IMR-90 (cell line): ENCODE data around the gene HNRNPAB. TPM values are rescaled to one million over a fixed set of nuclear protein-coding genes. Genes with fewer than 3 reads are reported as not detected.

Experiments used
- ATAC-seq: fragments of 200-7000 bp; cut with Tn5 transposase; 2 replicates; pipeline ENCODE4 v1.9.1; 2020; ENCODE audit warnings: low read depth, mild to moderate bottlenecking, moderate library complexity
- BruUV-seq: library from RNA; stranded (reverse); fragments of 400-500 nt; replicated peaks from 2 replicates; lab custom pipeline; 2021; lab: Mats Ljungman, UMichigan
- CTCF ChIA-PET: fragments of 300-600 bp; formaldehyde crosslinking; extraction: SDS; loops from one replicate; lab custom pipeline; 2021; ENCODE audit warnings: antibody characterized with exemption; lab: Yijun Ruan, JAX
- POLR2A ChIA-PET: fragments of 300-600 bp; sonication (Branson Sonifier 250); formaldehyde crosslinking; loops from one replicate; lab custom pipeline; 2022; ENCODE audit warnings: antibody characterized with exemption; ENCODE audit not compliant: unreplicated experiment; lab: Charles Lee
- DNase-seq: peaks from one replicate; pipeline ENCODE4 v3.0.0; 2013
- H2AFZ ChIP-seq: replicated peaks from 2 replicates; pipeline ENCODE3; 2013; ENCODE audit warnings: low read length, mild to moderate bottlenecking; ENCODE audit not compliant: poor library complexity
- H2AK5ac ChIP-seq: 2 replicates; pipeline ENCODE4 v1.6.1; 2013; ENCODE audit warnings: low read depth, low read length, inconsistent platforms
- H2AK9ac ChIP-seq: replicated peaks from 2 replicates; pipeline ENCODE3; 2013; ENCODE audit warnings: mild to moderate bottlenecking, low read depth, low read length, moderate library complexity; ENCODE audit not compliant: poor library complexity
- H2BK120ac ChIP-seq: 2 replicates; pipeline ENCODE4 v1.6.1; 2013; ENCODE audit warnings: low read depth, low read length, inconsistent platforms
- H2BK15ac ChIP-seq: 3 replicates; pipeline ENCODE4 v1.6.1; 2013; ENCODE audit warnings: low read depth, low read length, inconsistent platforms
- H2BK20ac ChIP-seq: 2 replicates; pipeline ENCODE4 v1.6.1; 2013; ENCODE audit warnings: low read depth, mild to moderate bottlenecking, inconsistent platforms, low read length, moderate library complexity
- H2BK5ac ChIP-seq: 2 replicates; pipeline ENCODE4 v1.6.1; 2013; ENCODE audit warnings: mild to moderate bottlenecking, low read depth, low read length, inconsistent platforms; ENCODE audit not compliant: poor library complexity, severe bottlenecking
- H3K14ac ChIP-seq: replicated peaks from 2 replicates; pipeline ENCODE4 v1.6.1; 2013; ENCODE audit warnings: low read depth, low read length, inconsistent platforms
- H3K18ac ChIP-seq: 2 replicates; pipeline ENCODE4 v1.6.1; 2013; ENCODE audit warnings: low read depth, low read length, control low read depth
- H3K23ac ChIP-seq: 2 replicates; pipeline ENCODE4 v1.6.1; 2013; ENCODE audit warnings: low read depth, low read length, inconsistent platforms
- H3K27ac ChIP-seq: 2 replicates; pipeline ENCODE4 v1.5.1; 2013; ENCODE audit warnings: mild to moderate bottlenecking, control low read depth, low read length; ENCODE audit not compliant: insufficient read depth
- H3K27me3 ChIP-seq: 2 replicates; pipeline ENCODE4 v1.6.1; 2013; ENCODE audit warnings: low read length; ENCODE audit not compliant: control insufficient read depth, insufficient read depth
- H3K36me3 ChIP-seq: 2 replicates; pipeline ENCODE4 v1.6.1; 2013; ENCODE audit warnings: low read length, mixed read lengths; ENCODE audit not compliant: control insufficient read depth, insufficient read depth
- H3K4ac ChIP-seq: 2 replicates; pipeline ENCODE4 v1.6.1; 2013; ENCODE audit warnings: low read depth, low read length, inconsistent platforms
- H3K4me1 ChIP-seq: 2 replicates; pipeline ENCODE4 v1.6.1; 2013; ENCODE audit warnings: low read length, mixed read lengths; ENCODE audit not compliant: control insufficient read depth, insufficient read depth
- H3K4me2 ChIP-seq: 2 replicates; pipeline ENCODE4 v1.6.1; 2013; ENCODE audit warnings: low read depth, mild to moderate bottlenecking, control low read depth, low read length, moderate library complexity
- H3K4me3 ChIP-seq: 2 replicates; pipeline ENCODE4 v1.5.1; 2013; ENCODE audit warnings: low read depth, mild to moderate bottlenecking, control low read depth, low read length, moderate library complexity; ENCODE audit not compliant: insufficient read depth
- H3K56ac ChIP-seq: 2 replicates; pipeline ENCODE4 v1.6.1; 2013; ENCODE audit warnings: low read length, inconsistent platforms; ENCODE audit not compliant: insufficient read depth; ENCODE audit errors: extremely low read depth
- H3K79me1 ChIP-seq, 2 experiments: 2 replicates each; pipeline ENCODE4 v1.6.1; 2013; ENCODE audit warnings: low read length in 2 of 2, inconsistent platforms in 1 of 2, low read depth in 1 of 2
- H3K9ac ChIP-seq: 2 replicates; pipeline ENCODE4 v1.6.1; 2013; ENCODE audit warnings: low read depth, low read length, control low read depth
- H3K9me1 ChIP-seq: 2 replicates; pipeline ENCODE4 v1.6.1; 2013; ENCODE audit warnings: low read length, inconsistent platforms; ENCODE audit not compliant: insufficient read depth
- H3K9me3 ChIP-seq: 2 replicates; pipeline ENCODE4 v1.6.1; 2013; ENCODE audit warnings: low read length; ENCODE audit not compliant: control insufficient read depth, insufficient read depth
- H4K20me1 ChIP-seq: 2 replicates; pipeline ENCODE4 v1.6.1; 2013; ENCODE audit warnings: low read length, inconsistent platforms; ENCODE audit not compliant: insufficient read depth
- H4K5ac ChIP-seq: 2 replicates; pipeline ENCODE4 v1.6.1; 2013; ENCODE audit warnings: mild to moderate bottlenecking, low read depth, low read length, control low read depth
- H4K8ac ChIP-seq, 2 experiments: 2 replicates each; pipeline ENCODE4 v1.6.1; 2013; ENCODE audit warnings: low read depth in 2 of 2, low read length in 2 of 2, control low read depth in 1 of 2, inconsistent platforms in 1 of 2
- H4K91ac ChIP-seq: 2 replicates; pipeline ENCODE4 v1.6.1; 2013; ENCODE audit warnings: low read depth, low read length, inconsistent platforms; ENCODE audit not compliant: insufficient read depth
- BHLHE40 ChIP-seq: fragments of 150-350 bp; IDR thresholded peaks from 2 replicates; pipeline ENCODE4 v1.6.1; 2016; ENCODE audit warnings: mild to moderate bottlenecking, low read depth, low read length
- FOS ChIP-seq: fragments of 150-350 bp; IDR thresholded peaks from 2 replicates; pipeline ENCODE4 v1.6.1; 2016; ENCODE audit warnings: low read depth, low read length
- MAFK ChIP-seq: IDR thresholded peaks from 2 replicates; pipeline ENCODE4 v1.6.1; 2012; ENCODE audit warnings: low read depth, low read length, improper control_type of control experiment
- NFE2L2 ChIP-seq: fragments of 150-350 bp; IDR thresholded peaks from 2 replicates; pipeline ENCODE4 v1.6.1; 2016; ENCODE audit warnings: low read depth, mild to moderate bottlenecking, low read length
- WGBS, 2 experiments: methylation state at CpG; one replicate each; pipeline versions ENCODE4 v1.1.5 to v1.1.7; 2013; ENCODE audit warnings: missing lambda C conversion rate in 2 of 2; ENCODE audit not compliant: insufficient read length in 1 of 2; ENCODE audit errors: extremely low coverage in 2 of 2; 5-methylcytosine and 5-hydroxymethylcytosine counted together
- dilution Hi-C: fragments of 300-500 bp; cut with HindIII; formaldehyde crosslinking; loops from one replicate; pipeline ENCODE4 v1.14.3; 2018; ENCODE audit warnings: low sequenced_read_pairs; ENCODE audit not compliant: unreplicated experiment
- in situ Hi-C: fragments of 300-500 bp; cut with MboI; formaldehyde crosslinking; loops from 3 replicates; pipeline ENCODE4 v1.14.3; 2019; ENCODE audit warnings: low sequenced_read_pairs, inconsistent platforms, mixed read lengths
- intact Hi-C: fragments of 100-400 bp; cut with micrococcal nuclease; formaldehyde crosslinking; loops from 2 replicates; pipeline ENCODE4 v1.10.0; 2022
- polyA plus RNA-seq, 3 experiments: library from polyadenylated mRNA; depleted of rRNA; stranded (reverse); fragments of >200 nt; gene quantifications; 2 replicates each; pipeline ENCODE4 v1.2.3, GENCODE V29; 2012; ENCODE audit warnings: low replicate concordance in 1 of 3
- total RNA-seq: library from RNA; depleted of rRNA; stranded (reverse); fragments of >200 nt; gene quantifications from 2 replicates; pipeline ENCODE4 v1.2.3, GENCODE V29; 2012
- TF ChIP-seq, protein P1 (sequence below): fragments of 150-350 bp; IDR thresholded peaks from 2 replicates; pipeline ENCODE4 v1.6.1; 2016; ENCODE audit warnings: low read depth, mild to moderate bottlenecking, low read length, moderate library complexity, borderline replicate concordance

HNRNPAB gene
- total and polyA plus RNA-seq, 2 of the 4 experiments (the other 2 are of a cell fraction), result 32.1 to 128 TPM

- no peaks in the 10 kb centered on the region for H3K9me1 ChIP-seq
- H3K27ac ChIP-seq, result no peak overlapping the region
- H2AK9ac ChIP-seq, result no peak overlapping the region
- no TSS peak for BruUV-seq
- H3K79me1 ChIP-seq, result no peaks in the 10 kb centered on the region
- TF ChIP-seq, protein P1, sequence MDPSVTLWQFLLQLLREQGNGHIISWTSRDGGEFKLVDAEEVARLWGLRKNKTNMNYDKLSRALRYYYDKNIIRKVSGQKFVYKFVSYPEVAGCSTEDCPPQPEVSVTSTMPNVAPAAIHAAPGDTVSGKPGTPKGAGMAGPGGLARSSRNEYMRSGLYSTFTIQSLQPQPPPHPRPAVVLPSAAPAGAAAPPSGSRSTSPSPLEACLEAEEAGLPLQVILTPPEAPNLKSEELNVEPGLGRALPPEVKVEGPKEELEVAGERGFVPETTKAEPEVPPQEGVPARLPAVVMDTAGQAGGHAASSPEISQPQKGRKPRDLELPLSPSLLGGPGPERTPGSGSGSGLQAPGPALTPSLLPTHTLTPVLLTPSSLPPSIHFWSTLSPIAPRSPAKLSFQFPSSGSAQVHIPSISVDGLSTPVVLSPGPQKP, result no peak
- TF ChIP-seq BHLHE40 (no peak), FOS (no peak), NFE2L2 (no peak), MAFK (no peak)
- in situ Hi-C loops, result no loop called here
- H3K23ac ChIP-seq, result no peak overlapping the region
- peaks cover 3% of the 10 kb centered on the region; the same call in 1 of the 2 replicates for H3K27me3 ChIP-seq
- H3K14ac ChIP-seq, result no peak overlapping the region
- no peak overlapping the region for H2BK15ac ChIP-seq
- no peak overlapping the region for H3K9ac ChIP-seq
- peaks cover 2% of the 10 kb centered on the region; the same call in 1 of the 2 replicates for H3K4me1 ChIP-seq
- H3K36me3 ChIP-seq, result no peaks in the 10 kb centered on the region
- H4K91ac ChIP-seq, result no peak overlapping the region
- H2BK5ac ChIP-seq, result no peak overlapping the region
- no peak overlapping the region for H2BK20ac ChIP-seq
- POLR2A ChIA-PET, result no interaction called here
- no peak overlapping the region for H4K8ac ChIP-seq
- no peak overlapping the region for H2AK5ac ChIP-seq
- no peak overlapping the region for H3K56ac ChIP-seq
- no peak overlapping the region for H3K18ac ChIP-seq
- no peak for ATAC-seq
- H4K5ac ChIP-seq, result no peak overlapping the region
- peak overlapping the region; percentile 43 for H2AFZ ChIP-seq
- no peak overlapping the region for H3K4me3 ChIP-seq
- intact Hi-C loops, result no loop called here
- CTCF ChIA-PET, result no interaction called here
- H3K4me2 ChIP-seq, result no peak overlapping the region
- no peak overlapping the region for H2BK120ac ChIP-seq
- WGBS, 2 experiments, result 70% methylated on average over 4 of the region's 15 CpGs; no CpG with 5 or more reads in 1 of the 2 experiments
- dilution Hi-C loops, result no loop called here
- H3K9me3 ChIP-seq, result no peaks in the 10 kb centered on the region
- no peaks in the 10 kb centered on the region for H4K20me1 ChIP-seq
- no peak for DNase-seq
- no peak overlapping the region for H3K4ac ChIP-seq
Observed at GRCh38 chr5:178246624-178247279, 42.4 kb downstream of the HNRNPAB start.
